IPS-18a (cell line): ENCODE data around the gene EXOSC10.

Experiments used
- H3K27ac ChIP-seq: one replicate; pipeline ENCODE4 v1.5.1; 2013; ENCODE audit warnings: low read length
- H3K27me3 ChIP-seq: one replicate; pipeline ENCODE4 v1.6.1; 2013; ENCODE audit warnings: mild to moderate bottlenecking, low read length; ENCODE audit not compliant: control insufficient read depth, insufficient read depth
- H3K36me3 ChIP-seq: one replicate; pipeline ENCODE4 v1.6.1; 2013; ENCODE audit warnings: low read depth, low read length; ENCODE audit not compliant: control insufficient read depth
- H3K4me1 ChIP-seq: one replicate; pipeline ENCODE4 v1.6.1; 2013; ENCODE audit warnings: low read depth, low read length; ENCODE audit not compliant: control insufficient read depth
- H3K4me3 ChIP-seq: one replicate; pipeline ENCODE4 v1.5.1; 2013; ENCODE audit warnings: low read length
- H3K9ac ChIP-seq: one replicate; pipeline ENCODE4 v1.6.1; 2013; ENCODE audit warnings: mild to moderate bottlenecking, low read length, moderate library complexity
- H3K9me3 ChIP-seq: one replicate; pipeline ENCODE4 v1.6.1; 2013; ENCODE audit warnings: low read depth, low read length; ENCODE audit not compliant: control insufficient read depth

EXOSC10 gene

DNA sequence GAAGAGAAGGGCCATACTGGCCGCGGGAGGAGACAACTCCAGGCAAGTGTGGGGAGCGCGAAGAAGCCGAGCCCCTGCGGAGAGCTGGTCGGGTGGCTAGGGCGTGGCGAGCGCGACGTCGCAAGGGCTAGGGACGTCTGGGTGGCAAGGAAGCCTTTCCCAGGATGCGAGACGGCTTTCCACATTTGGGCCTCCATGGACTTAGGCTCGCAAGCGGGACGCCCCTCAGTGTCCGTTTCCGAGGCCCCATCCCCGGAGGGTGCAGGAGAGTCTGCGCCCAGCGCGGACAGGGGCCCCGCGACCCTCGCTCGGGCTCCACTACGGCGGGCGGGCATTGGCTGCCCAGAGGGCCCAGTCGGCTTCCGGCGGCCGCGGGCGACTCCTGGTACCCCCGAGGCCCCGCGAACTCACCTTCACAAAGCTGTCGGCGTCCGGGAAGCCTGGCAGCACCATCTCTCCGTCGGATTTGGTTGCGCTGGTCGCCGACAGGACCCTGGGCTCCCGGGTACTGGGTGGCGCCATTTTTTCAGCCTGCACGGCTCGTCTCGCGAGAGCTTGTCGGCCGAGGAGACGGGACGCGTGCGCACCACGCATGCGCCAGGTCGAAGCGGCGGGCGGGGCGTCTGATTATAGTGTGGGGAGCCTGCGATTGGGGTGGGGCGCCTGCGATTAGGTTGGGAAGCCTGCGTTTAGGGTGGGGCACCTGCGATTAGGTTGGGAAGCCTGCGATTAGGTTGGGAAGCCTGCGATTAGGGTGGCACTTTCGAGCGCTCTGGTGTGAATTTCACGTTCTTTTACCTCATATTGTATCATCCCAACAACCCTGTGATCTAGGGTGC, at the start of gene EXOSC10:
Gene EXOSC10 (minus strand): TSS at position 560 of the 839 bp plus-strand sequence. CDS start 38 bp downstream, at position 522.
- Histone ChIP-seq H3K4me3 (peak within 1 kb of the TSS; percentile 96), H3K4me1 (peaks cover 6% of the 10 kb centered on the region), H3K27ac (peak within 1 kb of the TSS; percentile 78), H3K9ac (peak within 1 kb of the TSS; percentile 97), H3K27me3 (no peaks in the 10 kb centered on the region), H3K9me3 (no peaks in the 10 kb centered on the region), H3K36me3 (peaks cover 32% of the 10 kb centered on the region)

DNA sequence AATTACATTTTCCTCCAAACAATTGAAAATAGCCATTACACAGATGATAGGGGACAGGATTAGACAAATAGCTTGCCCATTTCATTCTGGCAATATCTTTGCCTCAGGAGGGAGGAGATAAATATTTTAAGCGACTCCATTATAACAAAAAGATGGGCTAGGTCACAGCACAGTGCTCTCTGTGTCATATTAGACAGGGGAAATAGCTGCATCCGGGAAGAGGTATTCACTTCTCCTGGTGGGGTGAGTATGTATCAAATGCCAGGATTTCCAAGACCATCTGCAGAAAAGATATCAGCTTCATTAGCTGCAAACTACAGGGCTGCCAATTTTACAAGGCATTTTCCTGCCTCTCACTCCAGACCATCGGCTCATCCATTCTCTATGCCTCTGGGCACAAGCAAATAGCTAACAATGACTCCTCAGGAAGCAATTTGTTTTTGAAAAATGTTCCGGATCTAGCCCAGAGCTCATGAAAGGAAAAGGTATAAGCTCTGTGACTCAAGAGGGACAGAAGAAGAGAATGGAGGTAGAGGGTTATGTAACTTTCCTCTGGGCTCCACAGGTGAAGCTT, 47.6 kb upstream of the EXOSC10 start:
- Histone ChIP-seq H3K27me3 (no peaks in the 10 kb centered on the region), H3K4me1 (peaks cover 8% of the 10 kb centered on the region), H3K36me3 (peaks cover 62% of the 10 kb centered on the region), H3K27ac (no peak overlapping the region), H3K9ac (no peak overlapping the region), H3K9me3 (no peaks in the 10 kb centered on the region), H3K4me3 (no peak overlapping the region)

DNA sequence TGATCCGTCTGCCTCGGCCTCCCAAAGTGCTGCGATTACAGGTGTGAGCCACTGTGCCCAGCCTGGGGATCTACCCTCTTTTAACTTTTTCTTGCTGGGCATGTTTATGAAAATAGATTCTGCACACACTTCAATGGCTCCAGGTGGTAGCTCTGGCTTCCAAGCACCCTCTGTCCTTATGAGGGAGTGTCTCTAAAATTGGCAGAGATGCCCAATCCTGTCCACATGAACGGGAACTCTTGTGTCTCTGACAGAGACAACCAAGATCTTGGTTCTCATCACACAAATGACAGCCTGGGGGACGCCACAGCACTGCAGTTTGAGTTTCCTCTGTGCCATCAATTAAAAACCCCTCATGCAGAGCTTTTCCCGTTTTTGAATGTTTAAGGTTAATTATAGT, 46.1 kb upstream of the EXOSC10 start:
- no peaks in the 10 kb centered on the region for H3K9me3 ChIP-seq
- H3K9ac ChIP-seq = no peak overlapping the region
- peaks cover 8% of the 10 kb centered on the region for H3K4me1 ChIP-seq
- no peaks in the 10 kb centered on the region for H3K27me3 ChIP-seq
- peaks cover 62% of the 10 kb centered on the region for H3K36me3 ChIP-seq
- H3K4me3 ChIP-seq = no peak overlapping the region
- H3K27ac ChIP-seq = no peak overlapping the region

DNA sequence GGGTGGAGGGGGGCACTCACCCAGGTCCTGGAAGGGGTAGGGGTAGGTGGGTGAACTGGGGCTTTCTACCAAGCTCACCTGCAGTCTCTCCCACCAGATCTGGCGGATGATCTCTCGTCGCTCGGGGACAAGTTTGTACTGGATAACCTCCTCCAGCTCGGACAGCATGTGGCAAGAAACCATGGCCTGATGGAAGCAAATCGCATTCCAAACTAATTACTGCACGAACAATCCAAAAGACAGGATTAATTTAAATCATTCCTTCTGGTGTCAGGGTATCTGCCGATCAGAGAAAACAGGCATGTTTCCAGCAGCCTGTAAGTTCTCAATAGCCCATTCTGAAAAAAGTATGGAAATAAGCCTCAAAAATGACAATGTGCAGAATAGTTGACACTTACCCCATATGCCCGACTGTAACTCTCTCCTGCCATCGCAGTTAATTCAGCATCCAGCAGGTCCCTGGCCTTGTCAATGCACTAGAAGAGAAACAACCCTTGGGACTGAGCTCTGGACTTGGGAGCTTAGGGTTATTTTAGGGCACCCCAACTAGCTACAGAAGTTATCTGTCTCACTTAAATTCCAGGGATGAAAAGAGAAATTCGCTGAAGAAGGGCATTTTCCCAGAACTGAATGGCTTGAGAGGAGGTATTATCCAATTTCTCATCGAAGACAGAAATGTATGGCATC, 45.0 kb upstream of the EXOSC10 start:
- H3K27ac ChIP-seq = no peak overlapping the region
- H3K9me3 ChIP-seq = no peaks in the 10 kb centered on the region
- H3K4me1 ChIP-seq = peaks cover 8% of the 10 kb centered on the region
- peaks cover 61% of the 10 kb centered on the region for H3K36me3 ChIP-seq
- H3K9ac ChIP-seq = no peak overlapping the region
- H3K4me3 ChIP-seq = no peak overlapping the region
- H3K27me3 ChIP-seq = no peaks in the 10 kb centered on the region

DNA sequence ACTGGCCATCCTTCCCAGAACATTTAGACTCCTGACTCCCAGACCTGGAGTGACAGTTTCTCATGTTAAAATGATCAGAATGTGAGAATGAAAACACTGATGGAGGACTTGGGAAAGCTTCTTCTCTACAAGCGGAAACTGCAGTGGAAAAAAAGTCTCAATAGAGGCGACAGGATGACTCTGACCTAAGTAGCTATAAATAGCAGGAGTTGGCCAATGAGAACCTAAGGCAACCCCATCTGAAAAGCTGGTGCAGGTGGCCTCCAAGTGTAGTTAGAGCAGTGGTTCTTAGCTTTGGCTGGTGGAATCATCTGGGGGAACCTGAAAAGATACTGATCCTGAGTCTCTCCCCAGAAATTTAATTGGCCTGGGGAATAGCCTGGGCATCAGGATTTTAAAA, 44.2 kb upstream of the EXOSC10 start:
- H3K9ac ChIP-seq = no peak overlapping the region
- H3K36me3 ChIP-seq = peaks cover 59% of the 10 kb centered on the region
- H3K27ac ChIP-seq = no peak overlapping the region
- H3K4me1 ChIP-seq = peaks cover 8% of the 10 kb centered on the region
- no peak overlapping the region for H3K4me3 ChIP-seq
- H3K27me3 ChIP-seq = no peaks in the 10 kb centered on the region
- H3K9me3 ChIP-seq = no peaks in the 10 kb centered on the region

DNA sequence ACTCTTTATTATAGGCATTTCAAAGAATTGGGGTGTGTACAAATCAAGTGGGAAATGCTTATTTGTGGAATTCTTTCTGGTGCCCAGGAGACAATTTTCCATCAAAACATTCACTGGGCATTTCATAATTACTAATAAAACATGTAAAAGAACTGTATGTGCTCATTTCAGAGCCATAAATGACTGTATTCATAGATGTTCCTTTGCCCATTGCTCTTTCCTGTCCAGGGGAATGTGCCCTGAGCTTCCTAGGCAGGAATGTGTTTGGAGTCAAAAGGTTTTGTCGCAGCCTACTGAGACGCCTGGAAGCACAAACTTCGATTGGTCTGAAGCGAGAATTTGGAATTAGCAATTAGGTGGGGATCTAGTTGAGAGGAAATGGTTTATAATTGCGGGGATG, 43.7 kb upstream of the EXOSC10 start:
- H3K27ac ChIP-seq = no peak overlapping the region
- H3K27me3 ChIP-seq = no peaks in the 10 kb centered on the region
- no peaks in the 10 kb centered on the region for H3K9me3 ChIP-seq
- H3K4me1 ChIP-seq = peaks cover 8% of the 10 kb centered on the region
- no peak overlapping the region for H3K9ac ChIP-seq
- no peak overlapping the region for H3K4me3 ChIP-seq
- H3K36me3 ChIP-seq = peaks cover 62% of the 10 kb centered on the region

DNA sequence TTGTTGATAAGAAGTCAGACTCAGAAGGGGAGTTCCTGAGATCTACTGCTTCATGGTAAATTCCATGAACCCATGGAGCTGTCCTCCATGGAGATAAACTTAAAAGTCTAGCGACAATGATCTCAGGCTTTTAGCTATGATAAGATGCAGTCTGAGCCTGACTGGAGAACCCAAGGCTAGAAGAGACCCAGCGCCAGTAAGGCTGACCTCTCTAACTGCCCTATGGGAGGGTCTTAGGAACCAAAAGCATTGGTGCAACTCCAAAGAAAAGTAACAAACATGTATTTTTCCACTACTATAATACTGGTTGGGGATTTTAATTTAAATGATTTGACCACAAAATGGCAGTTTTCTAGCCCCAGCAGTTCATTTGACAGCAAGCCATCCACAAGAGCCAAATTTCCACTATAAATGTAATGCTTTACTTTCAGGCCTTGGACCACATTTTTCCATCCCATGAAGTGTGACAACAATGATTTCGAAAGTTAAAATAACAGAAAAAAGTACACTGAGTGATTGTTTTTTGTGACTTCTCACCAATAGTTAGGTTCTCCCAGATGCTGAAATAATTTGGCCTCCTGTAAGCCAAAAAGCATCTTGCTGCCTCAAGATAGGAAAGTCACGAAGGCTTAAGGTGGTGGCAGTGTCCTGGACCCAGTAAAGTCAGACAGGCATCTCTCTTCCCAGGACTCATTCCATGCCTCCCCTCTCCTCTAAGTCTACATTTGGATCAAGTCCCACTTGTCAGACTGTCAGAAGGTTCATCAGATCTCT, 43.1 kb upstream of the EXOSC10 start:
- no peak overlapping the region for H3K4me3 ChIP-seq
- H3K36me3 ChIP-seq = peaks cover 65% of the 10 kb centered on the region
- no peaks in the 10 kb centered on the region for H3K9me3 ChIP-seq
- peaks cover 8% of the 10 kb centered on the region for H3K4me1 ChIP-seq
- no peak overlapping the region for H3K9ac ChIP-seq
- H3K27ac ChIP-seq = no peak overlapping the region
- H3K27me3 ChIP-seq = no peaks in the 10 kb centered on the region

DNA sequence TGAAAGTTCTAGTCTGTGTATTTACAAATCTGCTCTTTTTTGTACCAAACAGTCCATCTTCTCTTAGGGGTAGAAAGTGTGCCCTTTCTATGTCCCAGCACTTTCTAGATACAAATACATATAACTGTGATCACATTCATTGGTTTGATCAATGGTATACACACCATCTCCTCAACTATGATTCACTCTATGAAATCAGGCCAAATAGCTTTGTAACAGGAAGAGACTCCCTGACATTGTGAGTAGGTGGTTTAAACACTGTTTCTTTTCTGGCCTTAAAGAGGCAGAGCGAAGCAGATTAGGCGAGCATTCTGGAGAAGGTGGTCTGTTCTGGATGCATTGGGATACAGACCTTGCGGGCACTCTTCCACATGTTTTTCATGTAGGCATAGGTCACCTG, 39.3 kb upstream of the EXOSC10 start:
- Histone ChIP-seq H3K9me3 (no peaks in the 10 kb centered on the region), H3K27ac (no peak overlapping the region), H3K27me3 (no peaks in the 10 kb centered on the region), H3K4me1 (no peaks in the 10 kb centered on the region), H3K36me3 (peaks cover 56% of the 10 kb centered on the region), H3K9ac (no peak overlapping the region), H3K4me3 (no peak overlapping the region)

DNA sequence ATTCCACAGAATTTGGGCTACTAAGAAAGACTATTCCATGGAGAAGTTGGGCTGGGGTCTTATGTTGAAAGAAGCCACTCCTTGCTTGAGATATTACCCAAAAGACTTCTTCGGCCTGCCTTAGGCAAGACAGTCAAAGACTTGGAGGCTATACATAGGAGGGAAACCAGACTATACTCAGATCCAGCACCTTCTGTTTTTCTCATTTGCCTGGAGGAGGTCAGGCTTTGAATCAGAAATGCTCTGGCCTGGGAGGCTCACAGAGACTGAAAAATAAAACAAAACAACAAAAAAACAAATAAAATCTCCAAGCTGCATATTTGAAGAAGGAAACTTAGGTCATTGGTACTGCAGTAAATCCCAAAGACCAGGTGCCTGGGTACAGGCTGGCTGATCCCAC, 38.4 kb upstream of the EXOSC10 start:
- H3K36me3 ChIP-seq = peaks cover 57% of the 10 kb centered on the region
- H3K9me3 ChIP-seq = no peaks in the 10 kb centered on the region
- H3K27me3 ChIP-seq = no peaks in the 10 kb centered on the region
- H3K4me3 ChIP-seq = no peak overlapping the region
- H3K4me1 ChIP-seq = no peaks in the 10 kb centered on the region
- no peak overlapping the region for H3K9ac ChIP-seq
- H3K27ac ChIP-seq = no peak overlapping the region

DNA sequence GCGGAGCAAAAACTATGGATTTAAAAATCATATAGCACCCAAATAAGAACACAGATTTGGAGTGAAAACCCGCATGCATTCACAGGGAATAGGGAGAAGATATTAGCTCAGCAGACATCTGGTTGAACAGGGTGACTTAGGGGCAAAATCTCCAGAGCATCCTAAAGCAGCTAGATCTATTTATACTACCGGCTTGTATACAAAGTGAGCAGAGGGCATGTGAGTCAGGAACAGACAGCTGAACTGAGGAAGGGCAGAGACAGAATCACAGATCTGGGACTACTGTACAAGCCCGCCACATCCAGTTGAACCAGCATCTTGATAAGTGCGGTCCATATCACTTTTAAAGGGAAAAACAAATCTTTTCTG, 35.2 kb upstream of the EXOSC10 start:
- Histone ChIP-seq H3K4me3 (no peak overlapping the region), H3K27ac (no peak overlapping the region), H3K4me1 (no peaks in the 10 kb centered on the region), H3K36me3 (peaks cover 76% of the 10 kb centered on the region), H3K9ac (no peak overlapping the region), H3K27me3 (no peaks in the 10 kb centered on the region), H3K9me3 (no peaks in the 10 kb centered on the region)

DNA sequence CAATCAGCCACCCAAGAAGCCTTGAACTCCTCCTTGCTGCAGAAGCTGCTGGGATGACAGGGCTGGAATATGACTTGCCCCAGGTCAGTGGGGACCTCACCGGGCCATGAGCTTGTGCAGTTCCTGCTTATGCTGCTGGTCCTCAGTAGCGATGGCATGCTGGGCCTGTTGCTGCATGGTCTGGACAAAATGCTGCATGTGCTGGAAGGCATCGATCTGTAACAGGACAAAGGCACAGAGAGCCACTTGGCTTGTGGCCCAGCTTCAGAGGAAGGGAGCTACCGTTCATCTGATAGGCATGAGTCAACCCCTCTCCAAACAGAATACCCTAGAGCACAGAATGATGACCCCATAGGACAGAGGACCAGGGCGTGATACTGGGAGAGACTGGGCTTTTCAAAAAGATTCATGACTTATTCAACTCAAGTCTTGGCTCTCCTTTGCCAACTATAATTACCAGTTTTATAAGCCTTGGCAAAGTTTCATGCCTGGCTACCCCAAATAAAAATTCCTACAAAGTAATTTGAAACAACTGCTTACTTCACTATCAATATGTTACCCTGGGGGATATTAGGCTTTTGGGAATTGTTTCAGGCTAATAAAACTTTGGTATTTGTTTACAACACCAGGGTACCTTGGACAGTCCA, 34.7 kb upstream of the EXOSC10 start:
- Histone ChIP-seq H3K27ac (no peak overlapping the region), H3K36me3 (peaks cover 79% of the 10 kb centered on the region), H3K4me1 (no peaks in the 10 kb centered on the region), H3K4me3 (no peak overlapping the region), H3K9me3 (no peaks in the 10 kb centered on the region), H3K27me3 (no peaks in the 10 kb centered on the region), H3K9ac (no peak overlapping the region)
